GM12872 (cell line): ENCODE results near the gene BRPF3.

Experiments used
- TF ChIP-seq, protein P1 (sequence below): IDR thresholded peaks from 3 replicates; pipeline ENCODE4 v1.5.1; 2011; ENCODE audit warnings: low read depth, mild to moderate bottlenecking, low read length, moderate library complexity; ENCODE audit not compliant: insufficient read depth

BRPF3 gene

DNA sequence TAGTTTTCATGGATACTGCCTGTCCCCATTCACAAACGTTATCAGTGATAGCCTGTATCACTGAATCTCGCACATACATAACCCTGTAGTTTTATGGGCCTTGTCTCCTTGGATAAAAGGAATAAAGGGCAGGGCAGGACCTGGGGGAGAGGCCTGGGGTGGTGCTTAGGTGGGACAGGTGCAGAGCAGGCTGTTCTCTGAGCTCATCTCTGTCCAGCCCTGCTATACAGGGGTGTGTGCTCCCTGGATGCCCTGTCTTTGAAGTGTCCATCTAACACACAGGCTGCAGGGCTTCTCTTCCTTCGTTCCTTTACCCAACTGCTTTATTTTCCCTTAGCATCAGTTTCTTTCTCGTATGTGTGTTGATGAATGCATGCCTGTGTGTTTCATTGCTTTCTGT is 26.4 kb downstream of the BRPF3 start:
- TF ChIP-seq, protein P1, sequence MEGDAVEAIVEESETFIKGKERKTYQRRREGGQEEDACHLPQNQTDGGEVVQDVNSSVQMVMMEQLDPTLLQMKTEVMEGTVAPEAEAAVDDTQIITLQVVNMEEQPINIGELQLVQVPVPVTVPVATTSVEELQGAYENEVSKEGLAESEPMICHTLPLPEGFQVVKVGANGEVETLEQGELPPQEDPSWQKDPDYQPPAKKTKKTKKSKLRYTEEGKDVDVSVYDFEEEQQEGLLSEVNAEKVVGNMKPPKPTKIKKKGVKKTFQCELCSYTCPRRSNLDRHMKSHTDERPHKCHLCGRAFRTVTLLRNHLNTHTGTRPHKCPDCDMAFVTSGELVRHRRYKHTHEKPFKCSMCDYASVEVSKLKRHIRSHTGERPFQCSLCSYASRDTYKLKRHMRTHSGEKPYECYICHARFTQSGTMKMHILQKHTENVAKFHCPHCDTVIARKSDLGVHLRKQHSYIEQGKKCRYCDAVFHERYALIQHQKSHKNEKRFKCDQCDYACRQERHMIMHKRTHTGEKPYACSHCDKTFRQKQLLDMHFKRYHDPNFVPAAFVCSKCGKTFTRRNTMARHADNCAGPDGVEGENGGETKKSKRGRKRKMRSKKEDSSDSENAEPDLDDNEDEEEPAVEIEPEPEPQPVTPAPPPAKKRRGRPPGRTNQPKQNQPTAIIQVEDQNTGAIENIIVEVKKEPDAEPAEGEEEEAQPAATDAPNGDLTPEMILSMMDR: no peak

DNA sequence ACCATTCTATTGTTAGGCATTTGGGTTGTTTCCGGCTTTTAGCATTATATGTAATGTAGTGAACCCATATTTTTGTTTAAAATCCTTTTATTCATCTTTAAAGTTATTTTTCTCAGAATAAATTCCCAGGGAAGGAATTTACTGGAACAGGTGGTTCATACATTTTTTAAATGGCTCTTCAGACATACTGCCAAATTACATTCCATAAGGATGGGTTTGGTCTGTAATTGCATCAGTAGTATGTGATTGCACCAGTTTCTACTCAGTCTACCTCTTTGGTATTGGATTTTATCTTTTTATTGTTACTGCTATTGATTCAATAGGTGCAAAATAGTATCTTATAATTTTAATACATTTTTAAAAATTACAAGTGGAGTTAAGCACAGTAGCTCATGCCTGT is 27.2 kb downstream of the BRPF3 start:
- TF ChIP-seq, protein P1: no peak

DNA sequence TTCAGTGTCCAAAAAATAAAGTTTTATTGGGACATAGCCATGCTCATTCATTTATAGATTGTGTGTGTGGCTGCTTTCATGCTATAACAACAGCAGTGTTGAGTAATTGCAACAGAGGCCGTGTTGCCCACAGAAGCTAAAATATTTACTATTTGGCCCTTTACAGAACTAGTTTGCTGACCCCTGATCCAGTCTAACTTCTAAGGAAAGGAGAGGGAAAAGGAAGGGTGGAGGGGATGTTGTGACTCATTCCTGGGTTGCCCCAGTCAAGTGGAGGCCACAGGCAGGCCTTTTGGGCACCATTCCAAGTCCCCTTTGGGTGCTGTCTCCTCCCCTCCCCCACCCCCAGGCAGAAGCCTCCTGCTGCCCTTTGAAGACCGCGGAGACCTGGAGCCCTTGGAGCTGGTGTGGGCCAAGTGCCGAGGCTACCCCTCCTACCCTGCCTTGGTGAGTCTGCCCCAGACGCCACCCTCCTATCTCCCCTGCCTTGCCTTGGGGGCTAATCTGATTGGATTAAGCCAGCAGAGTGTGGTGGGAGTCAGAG is 28.4 kb downstream of the BRPF3 start:
- TF ChIP-seq, protein P1: no peak

DNA sequence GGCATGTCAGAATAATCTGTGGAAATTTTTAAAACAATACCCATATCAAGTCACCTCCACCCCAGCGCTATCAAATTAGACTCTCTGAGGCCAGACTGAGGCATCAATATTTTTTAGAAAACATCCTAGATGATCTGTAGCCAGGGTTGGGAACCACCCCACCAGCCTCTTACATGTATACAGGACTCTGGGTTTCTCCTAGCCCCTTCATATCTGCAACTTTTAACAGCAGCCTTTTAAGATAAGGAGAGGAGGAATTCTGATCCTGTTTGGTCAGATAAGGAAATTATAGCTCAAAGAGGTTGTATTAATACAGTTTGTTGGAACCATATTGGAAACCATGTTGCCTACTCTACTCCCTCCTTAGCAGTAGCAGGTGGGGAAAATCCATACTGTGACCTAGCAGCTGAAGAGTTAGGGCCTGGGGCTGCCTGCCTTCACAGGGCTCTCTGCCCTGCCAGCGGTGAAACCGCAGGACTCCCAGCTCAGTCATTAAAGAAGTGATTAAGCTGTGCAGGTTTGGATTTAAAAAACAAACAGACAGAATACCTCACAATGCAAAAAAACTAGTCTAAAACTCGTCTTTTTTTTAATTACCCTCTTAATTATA is 30.0 kb downstream of the BRPF3 start:
- TF ChIP-seq, protein P1: no peak

DNA sequence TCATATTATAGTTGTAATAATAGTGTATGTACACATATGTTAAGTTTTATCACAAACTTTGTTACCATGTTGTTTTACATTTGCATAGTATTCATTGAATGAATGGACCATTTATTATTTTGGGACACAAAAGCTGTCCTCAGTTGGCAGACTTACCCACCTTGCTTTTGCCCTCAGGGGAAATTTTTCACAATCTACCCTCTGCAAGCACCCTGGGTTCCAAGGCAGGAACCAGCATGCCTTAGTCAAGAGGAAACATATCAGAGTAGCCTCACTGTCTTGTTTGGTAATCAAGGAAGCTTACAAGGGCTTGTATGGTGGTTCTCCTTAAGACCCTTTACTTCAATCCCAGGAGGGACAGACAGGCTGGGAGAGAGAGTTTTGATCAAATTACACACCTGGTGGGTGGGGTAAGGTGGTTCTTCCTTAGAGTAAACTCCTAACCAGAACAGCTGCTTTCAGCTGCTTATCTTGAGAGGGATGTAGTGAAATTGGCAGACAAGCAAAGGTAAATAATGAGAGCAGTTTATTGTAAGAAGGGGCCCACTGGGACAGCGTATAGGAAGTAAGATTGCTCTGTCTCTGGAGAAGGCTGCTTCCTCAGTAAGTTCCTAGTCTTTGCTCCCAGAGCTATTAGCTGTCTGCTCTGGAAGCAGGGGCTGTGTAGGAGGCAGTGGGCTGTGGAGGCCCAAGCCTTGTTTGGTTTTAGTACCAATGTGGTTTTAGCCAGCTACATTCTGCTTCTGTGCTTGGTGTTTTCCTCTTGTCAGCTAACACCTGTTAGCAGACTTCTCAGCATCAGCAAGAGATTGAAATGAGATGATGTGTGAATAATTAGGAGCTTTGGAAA is 31.1 kb downstream of the BRPF3 start:
- TF ChIP-seq, protein P1: no peak

DNA sequence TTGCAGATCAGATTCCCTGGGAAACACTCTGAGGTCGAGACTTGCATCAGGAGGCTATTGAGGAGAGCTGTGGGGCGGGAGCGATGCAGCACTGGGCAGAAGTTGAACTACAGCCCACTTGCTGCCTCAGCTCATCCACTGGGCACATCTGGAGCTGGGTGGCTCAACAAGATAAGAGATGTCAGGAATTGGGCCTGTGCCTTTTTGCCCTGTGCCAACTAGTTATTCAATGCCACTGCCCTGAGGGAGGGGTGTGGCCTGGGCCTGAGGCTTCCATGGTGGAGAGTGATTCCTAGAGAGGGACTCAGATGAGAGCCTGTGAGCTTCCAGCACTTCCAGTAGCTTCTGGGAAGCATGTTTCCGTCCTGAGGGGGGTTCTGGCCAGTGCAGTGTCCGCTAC is 32.7 kb downstream of the BRPF3 start:
- TF ChIP-seq, protein P1: no peak

DNA sequence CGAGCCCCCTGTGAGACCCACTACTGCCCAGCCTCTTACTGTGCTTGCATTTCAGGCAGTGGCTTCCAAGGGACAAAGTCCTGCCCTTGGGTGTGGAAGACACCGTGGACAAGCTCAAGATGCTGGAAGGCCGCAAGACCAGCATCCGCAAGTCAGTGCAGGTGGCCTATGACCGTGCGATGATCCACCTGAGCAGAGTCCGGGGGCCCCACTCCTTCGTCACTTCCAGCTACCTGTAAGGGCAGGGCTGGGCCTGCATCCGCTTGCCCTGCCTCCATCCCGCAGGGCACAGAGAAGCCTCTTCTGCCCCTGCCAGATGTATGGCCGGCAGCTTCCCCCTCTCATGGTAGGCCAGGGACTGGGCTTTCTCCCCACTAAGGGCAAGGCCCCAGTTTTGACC is 33.8 kb downstream of the BRPF3 start:
- TF ChIP-seq, protein P1: no peak
